GM12878 (cell line): ENCODE results near the gene ABHD15.

Experiments
- JUND ChIP-seq: IDR thresholded peaks from 2 replicates; pipeline ENCODE4 v1.6.1; 2012; ENCODE audit warnings: low read depth, mild to moderate bottlenecking, low read length, improper control_type of control experiment, moderate library complexity
- POLR2A ChIP-seq: IDR thresholded peaks from 2 replicates; pipeline ENCODE4 v1.6.1; 2011; ENCODE audit warnings: low read depth, mild to moderate bottlenecking, low read length
- SRF ChIP-seq, 2 experiments: IDR thresholded peaks; 2 replicates each; pipeline ENCODE4 v1.6.1; 2011; ENCODE audit warnings: low read depth in 2 of 2, low read length in 2 of 2, mild to moderate bottlenecking in 1 of 2, moderate library complexity in 1 of 2
- TAF1 ChIP-seq: IDR thresholded peaks from 2 replicates; pipeline ENCODE4 v1.6.1; 2011; ENCODE audit warnings: mild to moderate bottlenecking, low read depth, low read length, borderline replicate concordance
- ZNF207 ChIP-seq: fragments of 450-650 bp; IDR thresholded peaks from 2 replicates; pipeline ENCODE4 v1.6.1; 2014; ENCODE audit warnings: antibody characterized with exemption, mild to moderate bottlenecking, borderline replicate concordance
- TF ChIP-seq, protein P1 (sequence below), 3 experiments: IDR thresholded peaks in 2 of 3; conservative IDR thresholded peaks in 1 of 3; 2 replicates each; pipeline ENCODE4 v1.5.1; 2011; ENCODE audit warnings: low read depth in 3 of 3, low read length in 3 of 3, mild to moderate bottlenecking in 3 of 3, control low read depth in 2 of 3, moderate library complexity in 2 of 3, inconsistent platforms in 1 of 3, mixed read lengths in 1 of 3; ENCODE audit not compliant: control insufficient read depth in 2 of 3, insufficient read depth in 1 of 3; ENCODE audit errors: extremely low read depth in 1 of 3

DNA sequence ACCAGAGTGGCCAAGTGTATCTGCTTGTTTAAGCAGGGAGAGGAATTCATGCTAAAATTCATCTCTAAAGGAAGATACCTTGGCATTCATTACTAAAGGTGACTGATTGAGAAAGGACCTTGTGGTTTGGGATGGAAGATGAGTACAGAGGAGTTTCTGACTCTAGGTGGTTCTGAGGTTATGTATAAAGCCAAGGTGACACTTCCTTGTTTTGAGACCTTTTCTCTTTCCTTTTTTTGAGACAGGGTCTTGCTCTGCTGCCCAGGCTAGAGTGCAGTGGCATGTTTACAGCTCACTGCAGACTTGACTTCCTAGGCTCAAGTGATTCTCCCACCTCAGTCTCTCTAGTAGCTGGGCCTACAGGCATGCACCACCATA is 9.1 kb downstream of the ABHD15 start:
- no peak for TF ChIP-seq POLR2A
- TF ChIP-seq SRF (IDR thresholded peaks at IDR 0.05; ENCODE audit: low read depth in 2 of 2, low read length in 2 of 2) = no peak
- TF ChIP-seq TAF1 = no peak
- TF ChIP-seq, protein P1, sequence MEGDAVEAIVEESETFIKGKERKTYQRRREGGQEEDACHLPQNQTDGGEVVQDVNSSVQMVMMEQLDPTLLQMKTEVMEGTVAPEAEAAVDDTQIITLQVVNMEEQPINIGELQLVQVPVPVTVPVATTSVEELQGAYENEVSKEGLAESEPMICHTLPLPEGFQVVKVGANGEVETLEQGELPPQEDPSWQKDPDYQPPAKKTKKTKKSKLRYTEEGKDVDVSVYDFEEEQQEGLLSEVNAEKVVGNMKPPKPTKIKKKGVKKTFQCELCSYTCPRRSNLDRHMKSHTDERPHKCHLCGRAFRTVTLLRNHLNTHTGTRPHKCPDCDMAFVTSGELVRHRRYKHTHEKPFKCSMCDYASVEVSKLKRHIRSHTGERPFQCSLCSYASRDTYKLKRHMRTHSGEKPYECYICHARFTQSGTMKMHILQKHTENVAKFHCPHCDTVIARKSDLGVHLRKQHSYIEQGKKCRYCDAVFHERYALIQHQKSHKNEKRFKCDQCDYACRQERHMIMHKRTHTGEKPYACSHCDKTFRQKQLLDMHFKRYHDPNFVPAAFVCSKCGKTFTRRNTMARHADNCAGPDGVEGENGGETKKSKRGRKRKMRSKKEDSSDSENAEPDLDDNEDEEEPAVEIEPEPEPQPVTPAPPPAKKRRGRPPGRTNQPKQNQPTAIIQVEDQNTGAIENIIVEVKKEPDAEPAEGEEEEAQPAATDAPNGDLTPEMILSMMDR (IDR thresholded peaks at IDR 0.05 in 2 of 3, conservative IDR thresholded peaks at IDR 0.05 in 1 of 3; ENCODE audit: control insufficient read depth in 2 of 3, extremely low read depth in 1 of 3, insufficient read depth in 1 of 3, low read depth in 3 of 3, low read length in 3 of 3) = no peak
- TF ChIP-seq ZNF207 = no peak
- no peak for TF ChIP-seq JUND
